VCaP (cell line): Measurements from ENCODE around the gene YEATS4.
A peak's percentile ranks its signal among the peaks of the same experiment; 100 is the strongest.
"Not testable (repeated sequence)": the region's sequence is repeated elsewhere in the genome, so short reads cannot be mapped to it uniquely, and the experiment has no call there.

ENCODE experiments used
- H3K27ac ChIP-seq: fragments of 450-650 bp; 2 replicates; pipeline ENCODE4 v1.5.1; 2017
- TF ChIP-seq, protein P1 (sequence below): fragments of 450-650 bp; conservative IDR thresholded peaks from 2 replicates; pipeline ENCODE4 v1.5.1; 2017; ENCODE audit warnings: mild to moderate bottlenecking, moderate library complexity

Gene YEATS4

DNA sequence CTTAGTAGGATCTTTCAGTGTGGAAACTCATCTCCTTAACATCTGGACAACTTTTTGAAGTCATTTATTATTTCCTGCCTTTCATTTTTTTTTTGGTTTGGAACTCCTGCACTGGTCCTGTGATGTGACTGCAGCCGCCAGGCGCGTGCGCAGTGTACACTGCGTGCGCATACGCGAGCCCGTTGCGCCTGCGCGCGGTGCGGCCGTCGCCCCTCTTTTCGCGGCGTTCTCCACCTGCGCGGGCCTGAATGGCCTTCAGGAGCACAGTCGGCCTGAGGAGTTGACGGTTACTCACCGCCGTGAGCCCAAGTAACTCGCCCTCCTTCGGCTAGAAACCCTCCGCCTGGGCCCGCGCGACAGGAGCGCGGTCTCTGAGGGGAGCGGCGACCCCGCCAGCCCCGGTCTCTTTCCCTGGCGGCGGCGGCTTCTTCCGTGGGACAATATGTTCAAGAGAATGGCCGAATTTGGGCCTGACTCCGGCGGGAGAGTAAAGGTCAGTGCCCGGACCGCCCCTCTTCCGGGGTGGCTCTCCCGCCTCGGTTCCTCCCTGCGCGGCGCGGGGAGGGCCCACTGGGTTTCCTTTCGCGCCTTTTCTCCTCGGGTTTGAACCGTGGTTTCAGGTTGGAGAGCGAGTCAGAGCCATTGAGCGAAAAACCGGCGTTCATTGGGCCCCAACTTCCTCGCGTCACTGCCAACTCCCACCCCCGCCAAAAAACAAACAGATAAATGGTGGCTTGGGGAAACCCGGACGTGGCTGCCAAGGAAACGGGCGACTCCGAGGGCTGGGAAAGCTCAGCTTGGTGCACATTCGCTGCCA is at the start of gene YEATS4:
YEATS4 (plus strand) TSS at position 213 of the 817 bp plus-strand sequence; CDS start at position 443, 230 bp downstream.
- TF ChIP-seq, protein P1, sequence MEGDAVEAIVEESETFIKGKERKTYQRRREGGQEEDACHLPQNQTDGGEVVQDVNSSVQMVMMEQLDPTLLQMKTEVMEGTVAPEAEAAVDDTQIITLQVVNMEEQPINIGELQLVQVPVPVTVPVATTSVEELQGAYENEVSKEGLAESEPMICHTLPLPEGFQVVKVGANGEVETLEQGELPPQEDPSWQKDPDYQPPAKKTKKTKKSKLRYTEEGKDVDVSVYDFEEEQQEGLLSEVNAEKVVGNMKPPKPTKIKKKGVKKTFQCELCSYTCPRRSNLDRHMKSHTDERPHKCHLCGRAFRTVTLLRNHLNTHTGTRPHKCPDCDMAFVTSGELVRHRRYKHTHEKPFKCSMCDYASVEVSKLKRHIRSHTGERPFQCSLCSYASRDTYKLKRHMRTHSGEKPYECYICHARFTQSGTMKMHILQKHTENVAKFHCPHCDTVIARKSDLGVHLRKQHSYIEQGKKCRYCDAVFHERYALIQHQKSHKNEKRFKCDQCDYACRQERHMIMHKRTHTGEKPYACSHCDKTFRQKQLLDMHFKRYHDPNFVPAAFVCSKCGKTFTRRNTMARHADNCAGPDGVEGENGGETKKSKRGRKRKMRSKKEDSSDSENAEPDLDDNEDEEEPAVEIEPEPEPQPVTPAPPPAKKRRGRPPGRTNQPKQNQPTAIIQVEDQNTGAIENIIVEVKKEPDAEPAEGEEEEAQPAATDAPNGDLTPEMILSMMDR: no peak

DNA sequence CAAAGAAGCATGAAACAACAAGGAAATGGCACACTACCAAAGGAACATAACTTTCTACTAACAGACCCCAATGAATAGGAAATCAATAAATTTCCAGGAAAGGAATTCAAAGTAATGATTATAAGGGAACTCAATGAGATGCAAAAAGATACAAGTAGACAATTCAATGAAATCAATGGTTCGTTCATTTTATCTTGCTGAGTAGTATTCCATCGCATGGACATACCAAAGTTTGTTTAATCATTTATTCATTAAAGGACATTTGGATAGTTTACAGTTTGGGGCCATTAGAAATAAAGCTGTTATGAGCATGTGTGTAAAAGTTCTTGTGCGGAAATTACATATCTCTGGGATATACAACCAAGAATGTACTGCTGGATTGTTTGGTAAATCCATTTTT is 46.3 kb upstream of the YEATS4 start:
- H3K27ac ChIP-seq: no peak overlapping the region
- TF ChIP-seq, protein P1: no peak

More for the DNA sequence above, at the start of gene YEATS4:
- H3K27ac ChIP-seq: peak within 1 kb of the TSS; percentile 98

DNA sequence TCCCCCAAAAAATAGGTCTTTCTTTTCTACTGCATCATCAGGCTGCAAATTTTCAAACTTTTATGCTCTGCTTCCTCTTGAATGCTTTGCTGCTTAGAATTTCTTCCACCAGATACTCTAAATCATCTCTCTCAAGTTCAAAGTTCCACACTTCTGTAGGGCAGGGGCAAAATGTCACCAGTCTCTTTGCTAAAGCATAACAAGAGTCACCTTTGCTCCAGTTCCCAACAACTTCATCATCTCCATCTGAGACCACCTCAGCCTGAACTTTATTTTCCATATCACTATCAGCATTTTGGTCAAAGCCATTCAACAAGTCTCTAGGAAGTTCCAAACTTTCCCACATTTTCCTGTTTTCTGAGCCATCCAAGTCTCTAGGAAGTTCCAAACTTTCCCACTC is 42.8 kb upstream of the YEATS4 start:
- H3K27ac ChIP-seq: not testable (repeated sequence)

DNA sequence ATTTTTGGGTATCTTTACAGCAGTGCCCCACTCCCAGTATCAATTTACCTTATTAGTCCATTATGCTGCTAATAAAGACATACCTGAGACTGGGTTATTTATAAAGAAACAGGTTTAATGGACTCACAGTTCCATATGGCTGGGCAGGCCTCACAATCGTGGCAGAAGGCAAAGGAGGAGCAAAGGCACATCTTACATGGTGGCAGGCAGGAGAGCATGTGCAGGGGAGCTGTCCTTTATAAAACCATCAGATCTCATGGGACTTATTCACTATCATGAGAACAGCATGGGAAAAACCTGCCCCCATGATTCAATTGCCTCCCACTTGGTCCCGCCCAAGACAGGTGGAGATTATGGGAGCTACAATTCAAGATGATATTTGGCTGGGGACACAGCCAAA is 42.3 kb upstream of the YEATS4 start:
- H3K27ac ChIP-seq: not testable (repeated sequence)

GRCh38 chr12:69318225-69318624 is 41.3 kb upstream of the YEATS4 start:
- no peak overlapping the region for H3K27ac ChIP-seq
- TF ChIP-seq, protein P1: no peak

DNA sequence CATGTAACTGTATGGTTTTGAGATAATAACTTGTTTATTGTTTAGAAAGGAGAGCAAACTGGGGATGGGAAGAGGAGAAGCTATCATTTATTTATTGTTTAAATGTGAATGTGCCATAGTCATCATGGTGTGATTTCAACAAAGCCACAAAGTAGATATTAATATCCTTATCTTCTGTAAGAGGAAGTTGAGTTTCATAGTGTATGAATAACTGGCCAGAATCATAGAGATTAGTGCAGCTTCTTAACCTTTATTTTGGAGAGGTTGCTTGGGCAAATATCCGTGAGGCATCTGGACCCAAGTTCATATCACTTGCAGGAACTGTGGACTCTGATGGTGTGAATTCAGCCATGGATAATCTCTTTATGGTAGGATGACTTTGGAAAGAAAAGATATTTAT is 38.2 kb upstream of the YEATS4 start:
- TF ChIP-seq, protein P1: no peak
- H3K27ac ChIP-seq: no peak overlapping the region

GRCh38 chr12:69324797-69325466 is 34.6 kb upstream of the YEATS4 start:
- TF ChIP-seq, protein P1: no peak
- H3K27ac ChIP-seq: no peak overlapping the region

DNA sequence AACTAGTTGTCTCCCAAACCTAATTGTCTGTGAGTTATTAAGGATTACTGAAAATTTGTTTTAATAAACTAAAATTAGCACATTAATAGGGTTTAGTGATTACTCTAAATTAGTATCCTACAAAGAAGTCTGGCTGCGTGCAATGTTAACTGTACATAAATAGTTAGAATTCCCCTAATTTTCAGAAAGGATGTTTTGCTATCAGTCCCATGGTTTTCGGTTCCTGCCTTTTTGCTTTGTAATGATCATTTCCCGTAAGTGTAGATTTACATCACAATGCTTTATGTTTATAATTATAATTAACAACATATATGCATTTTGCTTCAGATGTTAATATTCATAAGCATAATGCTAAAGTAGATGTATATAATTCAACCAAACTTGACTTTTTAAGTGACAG is 31.1 kb upstream of the YEATS4 start:
- TF ChIP-seq, protein P1: no peak
- H3K27ac ChIP-seq: peak overlapping the region; percentile 89
